Testis (tissue), 3 donors: ENCODE measurements around the gene LSM3. TPM values are rescaled to one million over a fixed set of nuclear protein-coding genes. Genes with fewer than 3 reads are reported as not detected.

Source experiments
- DNase-seq: peaks from one replicate; pipeline ENCODE4 v3.0.0-alpha.2; 2019
- H3K27ac ChIP-seq, 2 donors: fragments of 200-600 bp; sonication (generic); one replicate each; pipeline ENCODE4 v1.5.1; 2019
- H3K27me3 ChIP-seq: fragments of 200-600 bp; sonication (generic); one replicate; pipeline ENCODE4 v1.5.1; 2019
- H3K36me3 ChIP-seq: fragments of 200-600 bp; sonication (generic); one replicate; pipeline ENCODE4 v1.5.1; 2017; ENCODE audit warnings: low read depth; ENCODE audit errors: missing control alignments
- H3K4me1 ChIP-seq: fragments of 200-600 bp; sonication (generic); one replicate; pipeline ENCODE4 v1.5.1; 2019
- H3K4me3 ChIP-seq, 2 donors: fragments of 200-600 bp; sonication (generic); one replicate each; pipeline ENCODE4 v1.5.1; 2017 to 2019
- H3K9me3 ChIP-seq: fragments of 200-600 bp; sonication (generic); one replicate; pipeline ENCODE4 v1.5.1; 2017
- CTCF ChIP-seq, 3 experiments: fragments of 450-650 bp in 2 of 3; fragments of 200-600 bp in 1 of 3; sonication (generic) in 1 of 3; IDR thresholded peaks; one replicate each; pipeline ENCODE4 v1.5.1; 2016 to 2019; ENCODE audit warnings: antibody characterized with exemption in 3 of 3, mild to moderate bottlenecking in 2 of 3, moderate library complexity in 1 of 3
- POLR2A ChIP-seq: fragments of 450-650 bp; IDR thresholded peaks from one replicate; pipeline ENCODE4 v1.6.1; 2017; ENCODE audit warnings: antibody characterized with exemption, mild to moderate bottlenecking, moderate library complexity
- WGBS, 2 donors: methylation state at CpG; one replicate each; pipeline ENCODE4 v1.1.5; 2018; 5-methylcytosine and 5-hydroxymethylcytosine counted together
- intact Hi-C: fragments of 100-400 bp; cut with DNase I; formaldehyde crosslinking; loops from one replicate; pipeline ENCODE4 v1.15.1; 2023; ENCODE audit warnings: low total_unique reads
- polyA plus RNA-seq: library from polyadenylated mRNA; stranded (reverse); fragments of 350-450 nt; fragmentation: Illumina TruSeq; extraction: RNeasy Lipid Tissue Mini Kit (QIAGEN cat#74804); gene quantifications from one replicate; pipeline ENCODE4 v1.2.3, GENCODE V29; 2014; ENCODE audit warnings: low read depth, low replicate concordance; ENCODE audit not compliant: insufficient read depth
- total RNA-seq, 2 donors: library from RNA; depleted of rRNA; stranded (reverse); fragments of >200 nt; gene quantifications; one replicate each; pipeline ENCODE4 v1.2.3, GENCODE V29; 2016

The LSM3 gene
- total and polyA plus RNA-seq, 3 donors from 2014 or later, result 13.6 to 21.2 (median 14.9) TPM

- H3K36me3 ChIP-seq, result no peaks in the 10 kb centered on the region
- no peaks in the 10 kb centered on the region for H3K27me3 ChIP-seq
- TF ChIP-seq POLR2A (no peak), CTCF (IDR thresholded peaks at IDR 0.05) (no peak)
- 97 to 98% methylated on average over 8 of the region's 8 CpGs for WGBS, 2 donors
- no peak overlapping the region for H3K27ac ChIP-seq
- intact Hi-C loops, result no loop called here
- H3K4me1 ChIP-seq, result no peaks in the 10 kb centered on the region
- no peaks in the 10 kb centered on the region for H3K9me3 ChIP-seq
- no peak for DNase-seq
- no peak overlapping the region for H3K4me3 ChIP-seq
These were observed 19.2 kb upstream of the LSM3 start for GRCh38 chr3:14159426-14159825.

- H3K4me1 ChIP-seq, result no peaks in the 10 kb centered on the region
- H3K27me3 ChIP-seq, result no peaks in the 10 kb centered on the region
- no peaks in the 10 kb centered on the region for H3K36me3 ChIP-seq
- 93 to 100% methylated on average over 2 of the region's 2 CpGs for WGBS, 2 donors
- no peak overlapping the region for H3K27ac ChIP-seq
- no peaks in the 10 kb centered on the region for H3K9me3 ChIP-seq
- no peak overlapping the region for H3K4me3 ChIP-seq
- intact Hi-C loops, result no loop called here
- TF ChIP-seq CTCF (IDR thresholded peaks at IDR 0.05), result no peak
- no peak for TF ChIP-seq POLR2A
- no peak for DNase-seq
These were observed 17.3 kb upstream of the LSM3 start for GRCh38 chr3:14161282-14161681.

- TF ChIP-seq CTCF (IDR thresholded peaks at IDR 0.05) (no peak), POLR2A (no peak)
- Histone ChIP-seq H3K4me3 (no peak overlapping the region), H3K9me3 (no peaks in the 10 kb centered on the region), H3K4me1 (no peaks in the 10 kb centered on the region), H3K27me3 (no peaks in the 10 kb centered on the region), H3K36me3 (no peaks in the 10 kb centered on the region), H3K27ac (no peak overlapping the region)
- no peak for DNase-seq
- intact Hi-C loops, result no loop called here
- 95 to 96% methylated on average over 2 of the region's 2 CpGs for WGBS, 2 donors
These were observed 16.4 kb upstream of the LSM3 start for GRCh38 chr3:14162178-14162577.

GRCh38 chr3:14166877-14167603 is 11.6 kb upstream of the LSM3 start:
- intact Hi-C loops, result no loop called here
- TF ChIP-seq CTCF (IDR thresholded peaks at IDR 0.05) (no peak), POLR2A (no peak)
- Histone ChIP-seq H3K27me3 (no peaks in the 10 kb centered on the region), H3K4me3 (no peak overlapping the region), H3K4me1 (no peaks in the 10 kb centered on the region), H3K27ac (no peak overlapping the region), H3K9me3 (no peaks in the 10 kb centered on the region), H3K36me3 (no peaks in the 10 kb centered on the region)
- DNase-seq, result no peak
- 91 to 93% methylated on average over 9 of the region's 9 CpGs for WGBS, 2 donors

- intact Hi-C loops, result no loop called here
- no peak for TF ChIP-seq POLR2A
- no peak for TF ChIP-seq CTCF (IDR thresholded peaks at IDR 0.05)
- H3K27me3 ChIP-seq, result no peaks in the 10 kb centered on the region
- no peaks in the 10 kb centered on the region for H3K36me3 ChIP-seq
- H3K9me3 ChIP-seq, result no peaks in the 10 kb centered on the region
- WGBS, 2 donors, result 85 to 87% methylated on average over 2 of the region's 2 CpGs
- no peak overlapping the region for H3K4me3 ChIP-seq
- H3K27ac ChIP-seq, result no peak overlapping the region
- DNase-seq, result no peak
- no peaks in the 10 kb centered on the region for H3K4me1 ChIP-seq
These were observed 9.2 kb upstream of the LSM3 start for GRCh38 chr3:14169435-14169834.
